ENCODE results near the gene FKRP.

The FKRP gene

GRCh38 chr19:46718934-46719622 lies 26.8 kb upstream of the FKRP start:
- ChIA-PET POLR2A (interaction anchor here (1.3 kb wide), 1 partner anchor 13 kb away, joined by 5 read pairs; no protein-coding TSS in a partner anchor), CTCF (interaction anchor here (1.1 to 2.8 kb wide), 3 partner anchors 10 to 80 kb away, joined by 3 to 22 read pairs (median 6); no protein-coding TSS in a partner anchor)
- Histone ChIP-seq H3K9me3 (ENCODE audit: control extremely low read depth in 1 of 5, control insufficient read depth in 4 of 5, insufficient read depth in 2 of 5, low read depth in 1 of 5, low read length in 4 of 5) (no peaks in the 10 kb centered on the region), H3K27ac (ENCODE audit: insufficient read depth in 1 of 2, low read depth in 1 of 2, low read length in 2 of 2, poor library complexity in 1 of 2, severe bottlenecking in 2 of 2) (no peak overlapping the region), H3K27me3 (replicated peaks in 2 of 5; ENCODE audit: control insufficient read depth in 4 of 5, insufficient read depth in 5 of 5, low read length in 4 of 5) (no peaks in the 10 kb centered on the region), H3K4me3 (ENCODE audit: control insufficient read depth in 1 of 7, extremely low read depth in 1 of 7, insufficient read depth in 4 of 7, low read depth in 2 of 7, low read length in 6 of 7) (peak overlapping the region in 1 of 7 experiments; percentile 11), H3K36me3 (ENCODE audit: control insufficient read depth in 4 of 4, insufficient read depth in 4 of 4, low read length in 3 of 4) (peaks cover 2 to 53% (median 30%) of the 10 kb centered on the region in 4 experiments), H3K4me1 (ENCODE audit: control extremely low read depth in 1 of 4, control insufficient read depth in 4 of 4, insufficient read depth in 4 of 4, low read length in 3 of 4) (peaks cover 16 to 93% (median 75%) of the 10 kb centered on the region in 4 experiments)
- DNase-seq = peak in 2 of 3 donors; percentile 47 to 55
- 52% methylated on average over 7 of the region's 15 CpGs for WGBS (ENCODE audit: insufficient coverage)

GRCh38 chr19:46719629-46720502 lies 26.0 kb upstream of the FKRP start:
- Histone ChIP-seq H3K27ac (ENCODE audit: insufficient read depth in 1 of 2, low read depth in 1 of 2, low read length in 2 of 2, poor library complexity in 1 of 2, severe bottlenecking in 2 of 2) (no peak overlapping the region), H3K9me3 (ENCODE audit: control extremely low read depth in 1 of 5, control insufficient read depth in 4 of 5, insufficient read depth in 2 of 5, low read depth in 1 of 5, low read length in 4 of 5) (no peaks in the 10 kb centered on the region), H3K4me3 (ENCODE audit: control insufficient read depth in 1 of 7, extremely low read depth in 1 of 7, insufficient read depth in 4 of 7, low read depth in 2 of 7, low read length in 6 of 7) (no peak overlapping the region), H3K4me1 (ENCODE audit: control extremely low read depth in 1 of 4, control insufficient read depth in 4 of 4, insufficient read depth in 4 of 4, low read length in 3 of 4) (peaks cover 14 to 88% (median 70%) of the 10 kb centered on the region in 4 experiments), H3K36me3 (ENCODE audit: control insufficient read depth in 4 of 4, insufficient read depth in 4 of 4, low read length in 3 of 4) (peaks cover 2 to 61% (median 36%) of the 10 kb centered on the region in 4 experiments), H3K27me3 (replicated peaks in 2 of 5; ENCODE audit: control insufficient read depth in 4 of 5, insufficient read depth in 5 of 5, low read length in 4 of 5) (no peaks in the 10 kb centered on the region)
- ChIA-PET POLR2A (no interaction called here), CTCF (interaction anchor here (2.8 kb wide), 1 partner anchor 9 kb away, joined by 22 read pairs; no protein-coding TSS in a partner anchor)
- WGBS (ENCODE audit: insufficient coverage) = 86% methylated on average over 14 of the region's 25 CpGs
- no peak for DNase-seq

- Histone ChIP-seq H3K9me3 (ENCODE audit: control extremely low read depth in 1 of 5, control insufficient read depth in 4 of 5, insufficient read depth in 2 of 5, low read depth in 1 of 5, low read length in 4 of 5) (no peaks in the 10 kb centered on the region), H3K36me3 (ENCODE audit: control insufficient read depth in 4 of 4, insufficient read depth in 4 of 4, low read length in 3 of 4) (peaks cover 2 to 69% (median 41%) of the 10 kb centered on the region in 4 experiments), H3K4me3 (ENCODE audit: control insufficient read depth in 1 of 7, extremely low read depth in 1 of 7, insufficient read depth in 4 of 7, low read depth in 2 of 7, low read length in 6 of 7) (no peak overlapping the region), H3K27ac (ENCODE audit: insufficient read depth in 1 of 2, low read depth in 1 of 2, low read length in 2 of 2, poor library complexity in 1 of 2, severe bottlenecking in 2 of 2) (no peak overlapping the region), H3K27me3 (replicated peaks in 2 of 5; ENCODE audit: control insufficient read depth in 4 of 5, insufficient read depth in 5 of 5, low read length in 4 of 5) (no peaks in the 10 kb centered on the region), H3K4me1 (ENCODE audit: control extremely low read depth in 1 of 4, control insufficient read depth in 4 of 4, insufficient read depth in 4 of 4, low read length in 3 of 4) (peaks cover 9 to 80% (median 62%) of the 10 kb centered on the region in 4 experiments)
- POLR2A ChIA-PET = no interaction called here
- no peak for DNase-seq
- WGBS (ENCODE audit: insufficient coverage) = 98% methylated on average over 18 of the region's 22 CpGs
- CTCF ChIA-PET = interaction anchor here (0.7 kb wide), 1 partner anchor 10 kb away, joined by 3 read pairs; no protein-coding TSS in a partner anchor
These were observed 25.2 kb upstream of the FKRP start for GRCh38 chr19:46720503-46721239.

GRCh38 chr19:46721269-46722003 lies 24.4 kb upstream of the FKRP start:
- H3K27ac ChIP-seq (ENCODE audit: insufficient read depth in 1 of 2, low read depth in 1 of 2, low read length in 2 of 2, poor library complexity in 1 of 2, severe bottlenecking in 2 of 2) = no peak overlapping the region
- no peaks in the 10 kb centered on the region for H3K27me3 ChIP-seq (replicated peaks in 2 of 5; ENCODE audit: control insufficient read depth in 4 of 5, insufficient read depth in 5 of 5, low read length in 4 of 5)
- H3K4me3 ChIP-seq (ENCODE audit: control insufficient read depth in 1 of 7, extremely low read depth in 1 of 7, insufficient read depth in 4 of 7, low read depth in 2 of 7, low read length in 6 of 7) = no peak overlapping the region
- 97% methylated on average over 15 of the region's 16 CpGs for WGBS (ENCODE audit: insufficient coverage)
- ChIA-PET POLR2A (no interaction called here), CTCF (interaction anchor here (0.7 to 1.2 kb wide), 2 partner anchors 9 kb away, joined by 3 read pairs; no protein-coding TSS in a partner anchor)
- H3K9me3 ChIP-seq (ENCODE audit: control extremely low read depth in 1 of 5, control insufficient read depth in 4 of 5, insufficient read depth in 2 of 5, low read depth in 1 of 5, low read length in 4 of 5) = no peaks in the 10 kb centered on the region
- no peak for DNase-seq
- H3K36me3 ChIP-seq (ENCODE audit: control insufficient read depth in 4 of 4, insufficient read depth in 4 of 4, low read length in 3 of 4) = peaks cover 2 to 76% (median 47%) of the 10 kb centered on the region in 4 experiments
- H3K4me1 ChIP-seq (ENCODE audit: control extremely low read depth in 1 of 4, control insufficient read depth in 4 of 4, insufficient read depth in 4 of 4, low read length in 3 of 4) = peaks cover 9 to 73% (median 58%) of the 10 kb centered on the region in 4 experiments

GRCh38 chr19:46722004-46722380 lies 23.9 kb upstream of the FKRP start:
- no peak overlapping the region for H3K27ac ChIP-seq (ENCODE audit: insufficient read depth in 1 of 2, low read depth in 1 of 2, low read length in 2 of 2, poor library complexity in 1 of 2, severe bottlenecking in 2 of 2)

GRCh38 chr19:46722421-46723022 lies 23.3 kb upstream of the FKRP start:
- CTCF ChIA-PET = interaction anchor here (0.6 to 15.9 kb wide), 6 partner anchors 8 to 106 kb away, joined by 3 to 356 read pairs (median 3); partner anchors contain the start of gene PRKD2

More at GRCh38 chr19:46722004-46722380, 23.9 kb upstream of the FKRP start:
- no peak for DNase-seq
- peaks cover 9 to 70% (median 58%) of the 10 kb centered on the region in 4 experiments for H3K4me1 ChIP-seq (ENCODE audit: control extremely low read depth in 1 of 4, control insufficient read depth in 4 of 4, insufficient read depth in 4 of 4, low read length in 3 of 4)
- H3K27me3 ChIP-seq (replicated peaks in 2 of 5; ENCODE audit: control insufficient read depth in 4 of 5, insufficient read depth in 5 of 5, low read length in 4 of 5) = no peaks in the 10 kb centered on the region
- H3K9me3 ChIP-seq (ENCODE audit: control extremely low read depth in 1 of 5, control insufficient read depth in 4 of 5, insufficient read depth in 2 of 5, low read depth in 1 of 5, low read length in 4 of 5) = no peaks in the 10 kb centered on the region
- WGBS (ENCODE audit: insufficient coverage) = 85% methylated on average over 16 of the region's 17 CpGs
- H3K36me3 ChIP-seq (ENCODE audit: control insufficient read depth in 4 of 4, insufficient read depth in 4 of 4, low read length in 3 of 4) = peaks cover 2 to 82% (median 52%) of the 10 kb centered on the region in 4 experiments
- H3K4me3 ChIP-seq (ENCODE audit: control insufficient read depth in 1 of 7, extremely low read depth in 1 of 7, insufficient read depth in 4 of 7, low read depth in 2 of 7, low read length in 6 of 7) = no peak overlapping the region
- CTCF ChIA-PET = interaction anchor here (1.2 to 15.9 kb wide), 2 partner anchors 9 to 13 kb away, joined by 3 to 356 read pairs; partner anchors contain the start of gene PRKD2
- POLR2A ChIA-PET = no interaction called here

More at GRCh38 chr19:46722421-46723022, 23.3 kb upstream of the FKRP start:
- peaks cover 9 to 65% (median 55%) of the 10 kb centered on the region in 4 experiments for H3K4me1 ChIP-seq (ENCODE audit: control extremely low read depth in 1 of 4, control insufficient read depth in 4 of 4, insufficient read depth in 4 of 4, low read length in 3 of 4)
- no peaks in the 10 kb centered on the region for H3K9me3 ChIP-seq (ENCODE audit: control extremely low read depth in 1 of 5, control insufficient read depth in 4 of 5, insufficient read depth in 2 of 5, low read depth in 1 of 5, low read length in 4 of 5)
- 29% methylated on average over 14 of the region's 25 CpGs for WGBS (ENCODE audit: insufficient coverage)
- H3K36me3 ChIP-seq (ENCODE audit: control insufficient read depth in 4 of 4, insufficient read depth in 4 of 4, low read length in 3 of 4) = peaks cover 2 to 87% (median 57%) of the 10 kb centered on the region in 4 experiments
- POLR2A ChIA-PET = interaction anchor here (0.9 to 1.2 kb wide), 2 partner anchors 8 to 10 kb away, joined by 4 to 5 read pairs; no protein-coding TSS in a partner anchor
- no peak overlapping the region for H3K27ac ChIP-seq (ENCODE audit: insufficient read depth in 1 of 2, low read depth in 1 of 2, low read length in 2 of 2, poor library complexity in 1 of 2, severe bottlenecking in 2 of 2)
- DNase-seq = peak in 2 of 3 donors; percentile 44 to 46
- H3K27me3 ChIP-seq (replicated peaks in 2 of 5; ENCODE audit: control insufficient read depth in 4 of 5, insufficient read depth in 5 of 5, low read length in 4 of 5) = no peaks in the 10 kb centered on the region
- H3K4me3 ChIP-seq (ENCODE audit: control insufficient read depth in 1 of 7, extremely low read depth in 1 of 7, insufficient read depth in 4 of 7, low read depth in 2 of 7, low read length in 6 of 7) = peak overlapping the region in 4 of 7 experiments; percentile 1 to 18 (median 9)

Data from common myeloid progenitor, CD34-positive (primary cell).